HL-60 (cell line): ENCODE results near the gene DDI2.
"Not testable (repeated sequence)": the region's sequence is repeated elsewhere in the genome, so short reads cannot be mapped to it uniquely, and the experiment has no call there.

Source experiments
- DNase-seq, 2 experiments: peaks; one replicate each; pipeline ENCODE4 v3.0.0-alpha.2; 2010 to 2020; ENCODE audit warnings: low read depth in 1 of 2, low spot score in 1 of 2
- H3K27ac ChIP-seq: fragments of 250-450 bp; sonication (Bioruptor Pico); replicated peaks from 2 replicates; pipeline ENCODE4 v1.5.1; 2020; ENCODE audit warnings: mild to moderate bottlenecking, moderate library complexity
- H3K27me3 ChIP-seq: fragments of 250-450 bp; sonication (Bioruptor Pico); 2 replicates; pipeline ENCODE4 v1.5.1; 2021; ENCODE audit warnings: mild to moderate bottlenecking, moderate library complexity; ENCODE audit not compliant: insufficient read depth, poor library complexity, severe bottlenecking
- H3K4me3 ChIP-seq: replicated peaks from 2 replicates; pipeline ENCODE4 v1.5.1; 2011; ENCODE audit warnings: mild to moderate bottlenecking, control low read depth, low read length; ENCODE audit not compliant: insufficient read depth
- CTCF ChIP-seq: IDR thresholded peaks from one replicate; pipeline ENCODE4 v1.5.1; 2011; ENCODE audit warnings: low read length, control low read depth, inconsistent platforms; ENCODE audit not compliant: insufficient read depth
- GABPA ChIP-seq: IDR thresholded peaks from 2 replicates; pipeline ENCODE4 v1.6.1; 2012; ENCODE audit warnings: low read depth
- POLR2AphosphoS5 ChIP-seq: IDR thresholded peaks from 2 replicates; pipeline ENCODE4 v1.6.1; 2012; ENCODE audit warnings: low read depth
- SPI1 ChIP-seq: IDR thresholded peaks from 2 replicates; pipeline ENCODE4 v1.6.1; 2012; ENCODE audit warnings: low read depth, mild to moderate bottlenecking, borderline replicate concordance
- TF ChIP-seq, protein P1 (sequence below): IDR thresholded peaks from 2 replicates; pipeline ENCODE4 v1.6.1; 2012; ENCODE audit warnings: low read depth; ENCODE audit not compliant: insufficient replicate concordance

DDI2 gene

GRCh38 chr1:15639931-15640330 lies 22.7 kb downstream of the DDI2 start:
- TF ChIP-seq SPI1 (no peak), CTCF (no peak), GABPA (no peak), POLR2AphosphoS5 (no peak)
- TF ChIP-seq, protein P1, sequence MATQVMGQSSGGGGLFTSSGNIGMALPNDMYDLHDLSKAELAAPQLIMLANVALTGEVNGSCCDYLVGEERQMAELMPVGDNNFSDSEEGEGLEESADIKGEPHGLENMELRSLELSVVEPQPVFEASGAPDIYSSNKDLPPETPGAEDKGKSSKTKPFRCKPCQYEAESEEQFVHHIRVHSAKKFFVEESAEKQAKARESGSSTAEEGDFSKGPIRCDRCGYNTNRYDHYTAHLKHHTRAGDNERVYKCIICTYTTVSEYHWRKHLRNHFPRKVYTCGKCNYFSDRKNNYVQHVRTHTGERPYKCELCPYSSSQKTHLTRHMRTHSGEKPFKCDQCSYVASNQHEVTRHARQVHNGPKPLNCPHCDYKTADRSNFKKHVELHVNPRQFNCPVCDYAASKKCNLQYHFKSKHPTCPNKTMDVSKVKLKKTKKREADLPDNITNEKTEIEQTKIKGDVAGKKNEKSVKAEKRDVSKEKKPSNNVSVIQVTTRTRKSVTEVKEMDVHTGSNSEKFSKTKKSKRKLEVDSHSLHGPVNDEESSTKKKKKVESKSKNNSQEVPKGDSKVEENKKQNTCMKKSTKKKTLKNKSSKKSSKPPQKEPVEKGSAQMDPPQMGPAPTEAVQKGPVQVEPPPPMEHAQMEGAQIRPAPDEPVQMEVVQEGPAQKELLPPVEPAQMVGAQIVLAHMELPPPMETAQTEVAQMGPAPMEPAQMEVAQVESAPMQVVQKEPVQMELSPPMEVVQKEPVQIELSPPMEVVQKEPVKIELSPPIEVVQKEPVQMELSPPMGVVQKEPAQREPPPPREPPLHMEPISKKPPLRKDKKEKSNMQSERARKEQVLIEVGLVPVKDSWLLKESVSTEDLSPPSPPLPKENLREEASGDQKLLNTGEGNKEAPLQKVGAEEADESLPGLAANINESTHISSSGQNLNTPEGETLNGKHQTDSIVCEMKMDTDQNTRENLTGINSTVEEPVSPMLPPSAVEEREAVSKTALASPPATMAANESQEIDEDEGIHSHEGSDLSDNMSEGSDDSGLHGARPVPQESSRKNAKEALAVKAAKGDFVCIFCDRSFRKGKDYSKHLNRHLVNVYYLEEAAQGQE = no peak
- H3K27me3 ChIP-seq = no peaks in the 10 kb centered on the region
- no peak for DNase-seq
- H3K27ac ChIP-seq = peak overlapping the region; percentile 60
- H3K4me3 ChIP-seq = no peak overlapping the region

DNA sequence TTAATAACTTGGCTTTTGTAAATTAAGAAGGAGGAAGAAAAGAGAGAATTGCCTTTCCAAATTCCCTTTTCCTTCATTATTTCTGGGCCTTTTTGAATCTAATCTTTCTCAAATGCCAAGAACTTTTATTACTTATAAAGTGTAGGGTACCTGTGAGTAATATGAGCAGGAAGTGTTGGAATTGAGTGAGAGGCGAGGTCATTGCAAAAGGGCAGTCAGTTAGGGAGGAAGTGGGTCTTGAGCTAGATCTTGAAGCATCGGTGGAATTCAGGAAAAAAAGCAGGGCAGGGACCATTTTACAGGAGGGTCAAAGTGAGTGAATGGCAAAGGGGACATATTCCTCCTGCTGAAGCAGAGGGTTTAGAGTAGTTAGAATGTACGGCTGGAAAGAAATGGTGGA lies 23.4 kb downstream of the DDI2 start:
- H3K27me3 ChIP-seq = no peaks in the 10 kb centered on the region
- peak in 1 of 2 experiments; percentile 57 for DNase-seq
- H3K27ac ChIP-seq = peak overlapping the region; percentile 60
- no peak overlapping the region for H3K4me3 ChIP-seq
- TF ChIP-seq SPI1 = peak; percentile 76
- TF ChIP-seq GABPA = no peak

GRCh38 chr1:15649937-15650336 lies 32.7 kb downstream of the DDI2 start:
- Histone ChIP-seq H3K4me3 (no peak overlapping the region), H3K27ac (no peak overlapping the region), H3K27me3 (no peaks in the 10 kb centered on the region)
- TF ChIP-seq GABPA = no peak
- TF ChIP-seq, protein P1 = no peak
- TF ChIP-seq CTCF = no peak
- TF ChIP-seq SPI1 = no peak
- no peak for TF ChIP-seq POLR2AphosphoS5
- DNase-seq = no peak

DNA sequence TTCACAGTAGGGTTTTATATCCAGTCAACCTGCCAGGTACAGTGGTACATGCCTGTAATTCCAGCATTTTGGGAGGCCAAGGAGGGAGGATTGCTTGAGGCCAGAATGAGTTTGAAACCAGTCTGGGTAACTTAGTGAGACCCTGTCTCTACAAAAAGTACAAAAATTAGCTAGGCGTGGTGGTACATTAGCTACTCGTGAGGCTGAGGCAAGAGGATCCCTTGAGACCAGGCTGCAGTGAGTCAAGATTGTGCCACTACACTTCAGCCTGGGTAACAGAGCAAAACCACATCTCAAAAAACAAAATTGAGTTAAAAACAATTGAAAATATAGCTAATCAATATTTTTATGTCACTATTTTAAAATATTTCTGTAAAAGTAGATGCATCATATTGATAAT lies 33.2 kb downstream of the DDI2 start:
- no peaks in the 10 kb centered on the region for H3K27me3 ChIP-seq
- no peak overlapping the region for H3K4me3 ChIP-seq
- TF ChIP-seq GABPA = no peak
- TF ChIP-seq, protein P1 = no peak
- TF ChIP-seq CTCF = no peak
- no peak for TF ChIP-seq SPI1
- no peak for TF ChIP-seq POLR2AphosphoS5
- DNase-seq = no peak
- H3K27ac ChIP-seq = no peak overlapping the region

DNA sequence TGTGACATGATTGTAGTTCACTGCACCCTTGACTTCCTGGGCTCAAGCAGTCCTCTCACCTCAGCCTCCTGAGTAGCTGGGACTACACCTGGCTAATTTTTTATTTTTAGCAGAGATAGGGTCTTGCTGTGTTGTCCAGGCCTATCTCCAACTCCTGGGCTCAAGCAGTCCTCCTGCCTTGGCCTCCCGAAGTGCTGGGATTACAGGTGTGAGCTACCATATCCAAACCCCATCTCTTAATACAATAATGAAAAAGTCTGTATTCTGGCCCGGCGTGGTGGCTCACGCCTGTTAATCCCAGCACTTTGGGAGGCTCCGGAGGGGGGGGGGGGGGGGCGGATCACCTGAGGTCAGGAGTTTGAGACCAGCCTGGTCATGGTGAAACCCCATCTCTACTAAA lies 34.9 kb downstream of the DDI2 start:
- not testable (repeated sequence) for DNase-seq, H3K4me3 ChIP-seq, H3K27me3 ChIP-seq, H3K27ac ChIP-seq
